ENCODE results near the gene CAMSAP3. TPM values are rescaled to one million over a fixed set of nuclear protein-coding genes. Genes with fewer than 3 reads are reported as not detected.

Gene CAMSAP3
- total and polyA plus RNA-seq, 11 donors = 0.04 to 3.7 (median 0.72) TPM

DNA sequence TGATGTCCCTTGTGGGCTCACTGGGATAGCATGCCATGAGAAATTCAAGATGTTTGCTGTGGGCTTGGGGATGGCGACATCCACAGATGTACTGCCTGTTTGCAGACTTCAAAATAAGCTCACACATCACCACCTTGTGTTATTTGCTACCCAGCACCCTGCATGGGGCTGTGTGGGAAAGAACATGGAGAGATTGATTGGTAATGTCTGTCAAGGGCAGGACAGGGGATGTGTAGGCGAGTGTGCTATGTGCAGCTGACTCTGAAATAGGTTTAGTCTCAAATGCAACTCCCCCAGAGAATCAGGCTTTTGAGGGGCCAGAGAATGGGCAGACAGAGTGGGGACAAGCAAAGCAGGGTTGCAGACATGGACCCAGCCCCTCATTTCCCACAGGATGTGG, 35.4 kb upstream of the CAMSAP3 start:
- peaks cover 0 to 71% (median 57%) of the 10 kb centered on the region in 9 donors for H3K36me3 ChIP-seq
- no peak overlapping the region for H3K27ac ChIP-seq
- no peaks in the 10 kb centered on the region for H3K27me3 ChIP-seq
- H3K4me3 ChIP-seq = no peak overlapping the region
- intact Hi-C loops (cut with DNase I) = loop anchor here in 1 of 10 donors (10.0 kb wide), 2 partner anchors 105 to 245 kb away; partner anchors contain the start of gene RETN
- no peak for TF ChIP-seq POLR2A (IDR thresholded peaks at IDR 0.05)
- DNase-seq (no peak), ATAC-seq (no peak)
- H3K4me1 ChIP-seq = no peaks in the 10 kb centered on the region
- 91 to 98% (median 94%) methylated on average over 2 of the region's 2 CpGs for WGBS, 4 donors
- peaks cover 0 to 5% (median 0%) of the 10 kb centered on the region in 12 donors for H3K9me3 ChIP-seq

DNA sequence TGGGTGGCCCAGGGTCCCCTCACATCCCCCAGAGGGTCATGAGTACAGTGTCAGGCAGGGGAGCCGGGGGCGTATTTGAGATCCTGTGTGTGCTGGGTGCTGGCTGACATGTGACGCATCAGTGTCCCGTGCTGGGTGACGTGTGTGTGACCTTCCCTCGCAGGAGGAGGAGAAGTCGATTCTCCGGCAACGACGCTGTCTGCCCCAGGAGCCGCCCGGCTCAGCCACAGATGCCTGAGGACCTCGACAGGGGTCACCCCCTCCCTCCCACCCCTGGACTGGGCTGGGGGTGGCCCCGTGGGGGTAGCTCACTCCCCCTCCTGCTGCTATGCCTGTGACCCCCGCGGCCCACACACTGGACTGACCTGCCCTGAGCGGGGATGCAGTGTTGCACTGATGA, 34.3 kb upstream of the CAMSAP3 start:
- peak in 2 of 4 donors; percentile 10 to 27 for ATAC-seq
- no peaks in the 10 kb centered on the region for H3K27me3 ChIP-seq
- no peak overlapping the region for H3K27ac ChIP-seq
- DNase-seq = no peak
- H3K4me1 ChIP-seq = no peaks in the 10 kb centered on the region
- H3K4me3 ChIP-seq = no peak overlapping the region
- peaks cover 0 to 5% (median 0%) of the 10 kb centered on the region in 12 donors for H3K9me3 ChIP-seq
- TF ChIP-seq POLR2A (IDR thresholded peaks at IDR 0.05) = no peak
- TF ChIP-seq, protein P1, sequence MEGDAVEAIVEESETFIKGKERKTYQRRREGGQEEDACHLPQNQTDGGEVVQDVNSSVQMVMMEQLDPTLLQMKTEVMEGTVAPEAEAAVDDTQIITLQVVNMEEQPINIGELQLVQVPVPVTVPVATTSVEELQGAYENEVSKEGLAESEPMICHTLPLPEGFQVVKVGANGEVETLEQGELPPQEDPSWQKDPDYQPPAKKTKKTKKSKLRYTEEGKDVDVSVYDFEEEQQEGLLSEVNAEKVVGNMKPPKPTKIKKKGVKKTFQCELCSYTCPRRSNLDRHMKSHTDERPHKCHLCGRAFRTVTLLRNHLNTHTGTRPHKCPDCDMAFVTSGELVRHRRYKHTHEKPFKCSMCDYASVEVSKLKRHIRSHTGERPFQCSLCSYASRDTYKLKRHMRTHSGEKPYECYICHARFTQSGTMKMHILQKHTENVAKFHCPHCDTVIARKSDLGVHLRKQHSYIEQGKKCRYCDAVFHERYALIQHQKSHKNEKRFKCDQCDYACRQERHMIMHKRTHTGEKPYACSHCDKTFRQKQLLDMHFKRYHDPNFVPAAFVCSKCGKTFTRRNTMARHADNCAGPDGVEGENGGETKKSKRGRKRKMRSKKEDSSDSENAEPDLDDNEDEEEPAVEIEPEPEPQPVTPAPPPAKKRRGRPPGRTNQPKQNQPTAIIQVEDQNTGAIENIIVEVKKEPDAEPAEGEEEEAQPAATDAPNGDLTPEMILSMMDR (IDR thresholded peaks at IDR 0.05) = no peak
- H3K36me3 ChIP-seq = peaks cover 0 to 61% (median 48%) of the 10 kb centered on the region in 9 donors
- intact Hi-C loops (cut with DNase I) = loop anchor here in 1 of 10 donors (10.0 kb wide), 2 partner anchors 103 to 243 kb away; partner anchors contain the start of gene RETN
- WGBS, 4 donors = 85 to 92% (median 90%) methylated on average over 4 to 17 of the region's 17 CpGs

DNA sequence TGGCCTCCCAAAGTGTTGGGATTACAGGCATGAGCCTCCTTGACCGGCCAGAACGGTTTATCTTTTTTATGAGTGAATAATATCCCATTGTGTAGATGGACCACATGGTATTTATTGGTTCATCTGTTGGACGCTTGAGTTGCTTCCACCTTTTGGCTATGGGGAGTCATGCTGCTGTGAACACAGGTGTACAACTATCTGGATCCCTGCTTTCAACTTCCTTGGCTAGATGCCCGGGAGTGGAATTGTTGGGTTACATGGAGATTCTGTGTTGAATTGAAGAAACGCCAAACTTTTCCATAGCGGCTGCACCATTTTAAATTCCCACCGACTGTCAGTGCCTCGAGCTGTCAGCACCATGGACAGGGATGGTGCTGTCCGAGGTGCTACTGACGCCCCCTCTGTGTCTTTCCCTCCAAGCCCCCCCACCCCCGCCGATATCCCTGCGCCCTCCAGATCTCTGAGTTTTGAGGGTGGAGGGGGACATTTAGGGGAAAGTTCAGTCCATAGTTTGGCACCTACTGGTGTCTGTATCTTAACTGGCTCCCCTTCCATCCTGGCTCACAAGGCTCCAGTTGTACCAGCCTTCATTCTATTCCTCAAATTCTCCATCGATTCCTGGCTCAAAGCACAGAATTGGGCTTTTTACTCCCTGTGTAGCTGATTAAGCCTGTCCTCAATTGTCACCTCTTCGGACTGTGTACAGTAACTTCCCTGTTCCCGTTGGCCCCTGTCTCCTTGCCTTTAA, 32.8 kb upstream of the CAMSAP3 start:
- no peak for ATAC-seq
- H3K27ac ChIP-seq = no peak overlapping the region

DNA sequence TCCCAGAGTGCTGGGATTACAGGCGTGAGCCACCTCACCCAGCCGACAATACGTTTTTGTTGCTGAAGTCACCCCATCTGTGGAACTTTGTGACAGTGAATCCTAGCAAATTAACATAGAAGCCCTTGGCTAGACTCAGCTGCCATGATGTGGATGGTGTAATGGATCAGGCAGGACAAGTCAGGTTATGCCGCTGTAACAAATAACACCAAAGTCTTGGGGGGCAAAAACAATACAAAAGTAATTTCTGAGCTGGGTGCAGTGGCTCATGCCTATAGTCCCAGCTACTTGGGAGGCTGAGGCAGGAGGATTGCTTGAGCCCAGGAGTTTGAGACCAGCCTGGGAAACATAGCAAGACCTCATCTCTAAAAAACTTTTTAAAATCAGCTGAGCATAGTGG, 30.8 kb upstream of the CAMSAP3 start:
- TF ChIP-seq, protein P1 (IDR thresholded peaks at IDR 0.05) = no peak
- TF ChIP-seq POLR2A (IDR thresholded peaks at IDR 0.05) = no peak
- DNase-seq (no peak), ATAC-seq (no peak)
- intact Hi-C loops (cut with DNase I) = loop anchor here in 9 of 10 donors (5.0 to 10.0 kb wide), 6 partner anchors 100 to 240 kb away; partner anchors contain the start of genes TRAPPC5 (in 4 of the 9), MCEMP1 (in 2 of the 9) and RETN (in 1 of the 9)
- H3K9me3 ChIP-seq = peaks cover 0 to 5% (median 0%) of the 10 kb centered on the region in 12 donors
- no peak overlapping the region for H3K27ac ChIP-seq
- H3K4me1 ChIP-seq = no peaks in the 10 kb centered on the region
- H3K27me3 ChIP-seq = no peaks in the 10 kb centered on the region
- WGBS, 4 donors = 93 to 98% (median 96%) methylated on average over 4 of the region's 4 CpGs
- H3K4me3 ChIP-seq = no peak overlapping the region
- peaks cover 0 to 25% (median 13%) of the 10 kb centered on the region in 9 donors for H3K36me3 ChIP-seq

More for the DNA sequence above, 32.8 kb upstream of the CAMSAP3 start:
- Histone ChIP-seq H3K9me3 (peaks cover 0 to 5% (median 0%) of the 10 kb centered on the region in 12 donors), H3K36me3 (peaks cover 0 to 46% (median 33%) of the 10 kb centered on the region in 9 donors), H3K4me3 (no peak overlapping the region), H3K4me1 (no peaks in the 10 kb centered on the region), H3K27me3 (no peaks in the 10 kb centered on the region)
- 60% methylated on average over 16 of the region's 16 CpGs for WGBS, 4 donors
- DNase-seq = no peak
- TF ChIP-seq, protein P1 (IDR thresholded peaks at IDR 0.05) = no peak
- TF ChIP-seq POLR2A (IDR thresholded peaks at IDR 0.05) = no peak
- intact Hi-C loops (cut with DNase I) = loop anchor here in 1 of 10 donors (10.0 kb wide), 2 partner anchors 102 to 242 kb away; partner anchors contain the start of gene RETN

Measured in heart left ventricle (tissue), 16 donors.